Raji (cell line): ENCODE data around the gene GSTT2B.
"Not testable (repeated sequence)": the region's sequence is repeated elsewhere in the genome, so short reads cannot be mapped to it uniquely, and the experiment has no call there.

Experiments used
- POLR2A ChIP-seq: IDR thresholded peaks from 2 replicates; pipeline ENCODE4 v1.6.1; 2011; ENCODE audit warnings: low read depth, low read length, control low read depth; ENCODE audit not compliant: insufficient read depth

GSTT2B gene

GRCh38 chr22:23979557-23980240 lies 18.7 kb upstream of the GSTT2B start, which contains the start of gene GSTT2:
Gene GSTT2, plus strand, starts transcription at chr22:23980134.
- TF ChIP-seq POLR2A = not testable (repeated sequence)

DNA sequence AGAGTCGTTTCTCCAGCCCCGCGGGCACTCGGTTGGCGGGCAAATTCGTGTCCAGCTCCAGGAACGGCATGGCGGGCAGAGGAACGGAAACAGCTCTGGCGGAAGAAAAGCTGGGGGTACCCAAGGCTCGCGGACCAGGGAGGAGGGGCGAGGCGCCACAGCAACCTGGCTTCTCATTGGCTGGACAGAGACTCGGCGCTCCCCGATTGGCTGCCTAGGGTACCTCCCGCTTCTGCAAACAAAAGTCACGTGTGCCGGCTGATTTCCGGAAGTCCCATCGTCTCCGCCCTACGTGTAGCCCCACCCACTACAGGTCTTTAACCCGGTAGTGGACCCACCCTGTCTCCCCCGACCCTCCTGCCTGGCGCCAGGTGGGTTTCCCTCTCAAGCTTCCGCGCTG lies 13.3 kb upstream of the GSTT2B start, which contains the start of gene DDT:
TSS of gene DDT (minus strand) at position 97 of the 400 bp plus-strand sequence. CDS start at position 70, 27 bp downstream.
- not testable (repeated sequence) for TF ChIP-seq POLR2A

- peak; percentile 47; the same call in 1 of the 2 replicates for TF ChIP-seq POLR2A
These were observed 10.0 kb upstream of the GSTT2B start for GRCh38 chr22:23970816-23971486.

DNA sequence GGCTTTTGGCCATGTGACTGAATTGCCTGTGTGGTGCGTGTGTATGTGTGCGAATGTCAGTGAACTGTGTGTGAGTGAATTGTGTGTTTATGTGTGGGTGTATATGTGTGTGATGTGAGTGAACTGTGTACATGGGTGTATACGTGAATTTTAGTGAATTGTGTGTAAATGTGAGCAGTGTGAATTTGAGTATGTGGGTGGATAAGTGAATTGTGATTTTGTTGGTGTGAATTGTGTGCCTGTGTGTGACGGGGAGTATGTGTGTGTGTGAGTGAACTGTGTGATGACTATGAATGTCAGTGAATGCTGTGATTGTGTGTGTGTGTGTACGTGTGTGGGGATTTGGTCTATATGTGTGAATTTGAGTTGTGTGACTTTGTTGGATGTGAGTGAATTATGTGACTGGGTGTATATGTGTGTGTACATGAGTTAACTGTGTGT lies 9.2 kb upstream of the GSTT2B start:
- no peak for TF ChIP-seq POLR2A

- no peak for TF ChIP-seq POLR2A
These were observed 8.1 kb upstream of the GSTT2B start for GRCh38 chr22:23969071-23969470.

GRCh38 chr22:23966568-23966967 lies 5.6 kb upstream of the GSTT2B start, which contains the start of gene DDTL:
Gene DDTL, plus strand, starts transcription at chr22:23966888. Its CDS starts 27 bp downstream, at chr22:23966915.
- TF ChIP-seq POLR2A = not testable (repeated sequence)

- no peak for TF ChIP-seq POLR2A
These were observed 22.0 kb downstream of the GSTT2B start for GRCh38 chr22:23939017-23939357.

DNA sequence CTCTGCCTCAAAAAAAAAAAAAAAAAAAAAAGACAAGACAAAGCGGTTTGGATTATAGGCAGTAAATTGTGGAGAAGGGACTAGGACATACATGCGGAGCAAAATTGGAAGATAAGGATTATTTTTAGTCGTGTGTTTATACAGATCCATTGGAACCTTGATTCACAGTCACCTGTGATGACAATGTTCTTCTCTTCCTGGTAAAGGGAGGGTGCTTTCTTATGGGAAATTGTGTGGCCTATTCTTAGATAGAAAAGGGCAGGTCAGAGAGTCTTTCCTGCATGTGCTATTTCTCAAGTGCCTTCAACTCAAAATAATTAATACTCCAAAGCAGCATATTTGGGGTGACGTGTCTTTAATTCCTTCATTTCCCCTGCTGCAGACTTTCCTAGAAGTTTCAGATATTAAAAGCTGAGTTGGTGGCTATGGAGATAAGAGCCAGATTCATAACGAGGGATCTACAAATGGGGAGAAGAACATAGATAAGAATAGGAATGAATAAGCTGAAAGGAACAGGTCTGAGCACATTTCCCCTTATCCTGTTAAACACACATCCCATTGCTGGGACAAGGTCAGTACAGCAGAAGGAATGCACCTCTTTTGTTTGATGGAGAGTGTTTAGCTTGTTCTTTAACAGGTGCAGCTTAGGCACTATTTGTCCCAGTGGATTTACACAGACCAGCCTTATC lies 22.5 kb downstream of the GSTT2B start:
- no peak for TF ChIP-seq POLR2A

DNA sequence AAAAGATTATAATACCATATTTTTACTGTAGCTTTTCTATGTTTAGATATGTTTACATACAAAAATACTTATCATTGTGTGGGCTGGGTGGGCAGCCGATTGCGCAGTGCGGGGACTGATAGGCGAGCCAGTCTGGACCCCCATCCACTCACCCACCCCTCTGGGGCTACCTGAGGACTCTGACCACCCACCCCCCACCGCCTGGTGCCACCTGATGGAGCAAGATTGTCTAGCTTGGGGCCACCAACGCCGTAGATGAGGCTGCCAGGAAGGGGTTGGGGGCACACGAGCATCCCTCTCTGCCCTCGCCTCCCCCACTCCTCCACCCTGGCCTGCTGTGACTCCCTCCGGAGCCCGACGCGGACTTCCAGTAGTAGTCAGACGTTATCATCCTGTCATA lies 34.4 kb downstream of the GSTT2B start:
- no peak for TF ChIP-seq POLR2A

- no peak for TF ChIP-seq POLR2A
These were observed 35.9 kb downstream of the GSTT2B start for GRCh38 chr22:23925020-23925606.

DNA sequence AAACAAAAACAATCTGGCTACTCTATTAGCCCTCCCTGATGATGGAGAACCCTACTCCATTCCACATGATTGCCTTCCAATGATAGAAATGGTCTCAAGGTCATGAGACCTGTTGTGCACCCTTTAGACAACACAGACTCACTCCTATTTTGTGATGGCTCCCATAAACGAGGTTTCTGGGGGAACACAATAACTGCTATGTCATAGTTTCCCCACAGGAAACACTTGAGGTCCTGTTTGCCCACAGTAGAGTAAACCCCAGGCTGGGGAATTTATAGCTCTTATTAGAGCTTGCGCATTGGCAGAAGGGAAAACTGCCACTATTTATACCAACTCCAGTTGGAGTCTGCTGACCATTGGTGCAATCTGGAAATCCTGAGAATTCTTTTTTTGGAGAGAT lies 38.1 kb downstream of the GSTT2B start:
- TF ChIP-seq POLR2A = no peak

DNA sequence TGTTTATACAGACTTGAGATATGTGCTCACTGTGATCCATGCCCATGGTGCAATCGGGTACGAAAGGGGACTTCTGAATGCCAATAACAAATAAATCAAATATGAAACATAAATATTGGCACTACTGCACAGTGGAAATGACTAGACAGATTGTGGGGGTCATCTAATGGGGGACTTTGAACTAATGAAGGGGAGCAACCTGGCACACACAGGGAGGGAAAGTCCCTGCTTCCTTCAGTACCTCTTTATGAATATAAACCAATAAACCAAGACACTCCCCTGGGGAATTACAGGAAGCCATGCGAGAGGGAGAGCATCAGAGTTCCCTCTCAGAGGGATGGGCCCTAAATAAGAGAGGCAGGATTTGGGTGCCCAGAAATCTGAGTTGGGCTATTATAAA lies 45.7 kb downstream of the GSTT2B start:
- no peak for TF ChIP-seq POLR2A

GRCh38 chr22:23913661-23914353 lies 47.2 kb downstream of the GSTT2B start:
- TF ChIP-seq POLR2A = peak; percentile 96

- TF ChIP-seq POLR2A = no peak
These were observed 47.7 kb downstream of the GSTT2B start for GRCh38 chr22:23913306-23913660.
